ENCODE results near the gene PRKCZ.

PRKCZ gene

DNA sequence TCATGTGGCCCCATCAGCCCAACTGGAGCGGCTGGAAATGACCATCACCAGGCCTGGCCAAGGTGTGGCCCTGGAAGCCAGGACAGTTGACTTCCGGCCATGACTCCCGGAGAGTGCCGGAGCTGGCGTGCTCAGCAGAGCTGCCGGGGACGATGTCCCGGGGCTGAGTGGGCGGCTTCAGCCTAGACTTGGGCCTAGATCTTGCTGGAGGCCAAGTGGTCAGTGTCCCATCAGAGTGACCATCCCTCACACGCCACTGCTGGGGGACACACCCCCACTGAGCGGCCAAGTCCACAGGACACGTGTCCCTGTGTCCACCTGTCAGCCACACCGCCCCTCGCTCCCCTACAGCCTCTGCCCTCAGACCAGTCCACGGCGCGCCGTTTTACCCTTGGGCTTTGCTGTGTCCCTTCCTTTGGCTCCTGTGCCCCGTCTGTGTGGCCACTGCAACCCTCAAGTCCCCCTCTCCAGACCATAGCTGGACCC is 140.3 kb downstream of the PRKCZ start:
- Histone ChIP-seq H3K4me3 (ENCODE audit: low read depth, low read length) (peak overlapping the region; percentile 62), H3K27me3 (replicated peaks) (no peaks in the 10 kb centered on the region), H3K27ac (peak overlapping the region; percentile 66), H3K36me3 (replicated peaks) (peaks cover 4% of the 10 kb centered on the region)
- no peak for DNase-seq
- in situ Hi-C loops (cut with HindIII; ENCODE audit: low pct_ligation_motif_present, low sequenced_read_pairs) = loop anchor here (10.0 kb wide), 1 partner anchor 164 kb away; no protein-coding TSS in a partner anchor
- TF ChIP-seq, protein P1, sequence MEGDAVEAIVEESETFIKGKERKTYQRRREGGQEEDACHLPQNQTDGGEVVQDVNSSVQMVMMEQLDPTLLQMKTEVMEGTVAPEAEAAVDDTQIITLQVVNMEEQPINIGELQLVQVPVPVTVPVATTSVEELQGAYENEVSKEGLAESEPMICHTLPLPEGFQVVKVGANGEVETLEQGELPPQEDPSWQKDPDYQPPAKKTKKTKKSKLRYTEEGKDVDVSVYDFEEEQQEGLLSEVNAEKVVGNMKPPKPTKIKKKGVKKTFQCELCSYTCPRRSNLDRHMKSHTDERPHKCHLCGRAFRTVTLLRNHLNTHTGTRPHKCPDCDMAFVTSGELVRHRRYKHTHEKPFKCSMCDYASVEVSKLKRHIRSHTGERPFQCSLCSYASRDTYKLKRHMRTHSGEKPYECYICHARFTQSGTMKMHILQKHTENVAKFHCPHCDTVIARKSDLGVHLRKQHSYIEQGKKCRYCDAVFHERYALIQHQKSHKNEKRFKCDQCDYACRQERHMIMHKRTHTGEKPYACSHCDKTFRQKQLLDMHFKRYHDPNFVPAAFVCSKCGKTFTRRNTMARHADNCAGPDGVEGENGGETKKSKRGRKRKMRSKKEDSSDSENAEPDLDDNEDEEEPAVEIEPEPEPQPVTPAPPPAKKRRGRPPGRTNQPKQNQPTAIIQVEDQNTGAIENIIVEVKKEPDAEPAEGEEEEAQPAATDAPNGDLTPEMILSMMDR (IDR thresholded peaks at IDR 0.05; ENCODE audit: low read depth, low read length, missing control alignments) = no peak

DNA sequence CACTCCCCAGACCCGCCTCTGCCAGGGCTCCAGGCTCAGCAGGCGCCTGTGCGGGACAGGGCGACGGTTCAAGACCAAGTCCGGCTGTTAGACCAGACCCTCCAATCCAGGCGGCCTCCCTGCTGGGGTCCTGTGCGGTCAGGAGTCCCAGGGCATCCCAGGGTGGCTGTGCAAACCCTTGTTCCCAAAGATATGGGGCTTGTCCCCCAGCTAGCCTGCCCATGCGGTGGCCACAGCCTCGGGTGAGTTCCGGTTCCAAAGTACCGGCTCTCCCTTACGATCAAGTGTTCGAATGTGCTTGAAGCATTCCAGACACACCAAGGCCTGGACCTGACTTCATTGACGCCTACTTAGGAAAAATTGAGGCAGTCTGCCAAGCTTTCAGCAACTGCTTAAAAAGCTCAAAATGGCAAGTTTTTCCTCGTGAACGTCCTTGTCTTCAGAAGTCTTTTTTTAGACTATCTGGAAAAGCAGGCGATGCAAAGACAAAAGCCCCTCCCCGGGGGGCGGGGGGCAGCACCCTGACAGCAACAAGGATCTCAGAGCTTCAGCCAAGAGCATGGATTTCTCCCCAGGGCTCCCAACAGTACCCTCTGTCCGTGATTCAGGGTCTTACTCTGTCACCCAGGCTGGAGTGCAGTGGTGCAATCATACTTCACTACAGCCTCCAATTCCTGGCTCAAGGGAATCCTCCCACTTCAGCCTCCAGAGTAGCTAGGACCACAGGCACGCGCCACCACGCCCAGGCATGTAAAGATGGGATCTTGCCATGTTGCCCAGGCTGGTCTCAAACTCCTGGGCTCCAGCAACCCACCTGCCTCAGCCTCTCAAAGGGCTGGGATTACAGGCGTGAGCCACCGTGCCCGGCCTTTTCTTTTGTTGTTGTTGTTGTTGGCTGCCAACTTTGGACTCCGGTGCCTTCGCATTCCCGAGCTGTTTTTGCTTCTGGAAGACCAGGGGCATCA is 142.1 kb downstream of the PRKCZ start:
- TF ChIP-seq, protein P1 (IDR thresholded peaks at IDR 0.05; ENCODE audit: low read depth, low read length, missing control alignments) = no peak
- H3K4me3 ChIP-seq (ENCODE audit: low read depth, low read length) = no peak overlapping the region
- no peak for DNase-seq
- H3K27ac ChIP-seq = no peak overlapping the region
- no peaks in the 10 kb centered on the region for H3K36me3 ChIP-seq (replicated peaks)
- no peaks in the 10 kb centered on the region for H3K27me3 ChIP-seq (replicated peaks)
- in situ Hi-C loops (cut with HindIII; ENCODE audit: low pct_ligation_motif_present, low sequenced_read_pairs) = loop anchor here (10.0 kb wide), 1 partner anchor 162 kb away; no protein-coding TSS in a partner anchor

DNA sequence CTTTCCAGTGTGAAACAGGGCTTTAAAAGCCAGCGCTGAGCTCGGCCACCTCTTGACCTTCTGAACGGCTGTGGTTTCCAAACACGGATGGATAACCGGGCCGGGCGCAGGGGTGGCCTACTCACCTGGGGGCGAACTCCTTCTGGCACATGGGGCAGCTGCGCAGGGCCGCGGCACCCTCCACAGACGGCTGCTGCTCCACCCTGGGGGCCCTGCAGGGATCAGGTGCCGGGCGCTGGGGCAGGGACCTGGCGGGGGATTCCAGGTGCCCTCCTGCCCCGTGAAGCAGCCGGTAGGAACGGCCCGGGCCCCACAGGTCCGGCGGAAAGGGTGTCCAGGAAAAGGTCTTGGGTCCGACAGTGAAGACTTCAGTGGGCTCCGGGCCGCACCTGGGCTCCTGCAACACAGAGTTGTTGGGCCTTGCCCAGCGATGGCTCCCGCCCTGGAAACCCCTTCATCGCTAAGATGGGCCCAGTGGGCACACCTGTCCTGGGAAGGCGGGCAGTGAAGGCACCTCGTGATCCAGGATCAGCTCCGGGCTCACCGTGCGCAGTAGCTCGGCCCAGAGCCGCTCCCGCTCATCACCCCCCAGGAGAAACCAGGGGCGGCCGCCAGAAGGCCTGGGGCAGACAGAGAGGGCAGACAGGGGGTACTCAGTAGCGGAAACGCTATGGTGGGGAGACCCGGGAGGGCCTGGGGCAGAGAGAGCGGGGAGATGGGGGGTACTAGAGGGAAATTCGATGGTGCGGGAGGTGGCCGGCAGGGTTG is 143.5 kb downstream of the PRKCZ start:
- TF ChIP-seq, protein P1 (IDR thresholded peaks at IDR 0.05; ENCODE audit: low read depth, low read length, missing control alignments) = no peak
- DNase-seq = no peak
- no peak overlapping the region for H3K27ac ChIP-seq
- no peaks in the 10 kb centered on the region for H3K27me3 ChIP-seq (replicated peaks)
- in situ Hi-C loops (cut with HindIII; ENCODE audit: low pct_ligation_motif_present, low sequenced_read_pairs) = loop anchor here (10.0 kb wide), 1 partner anchor 161 kb away; no protein-coding TSS in a partner anchor
- H3K36me3 ChIP-seq (replicated peaks) = no peaks in the 10 kb centered on the region
- H3K4me3 ChIP-seq (ENCODE audit: low read depth, low read length) = peak overlapping the region; percentile 51

DNA sequence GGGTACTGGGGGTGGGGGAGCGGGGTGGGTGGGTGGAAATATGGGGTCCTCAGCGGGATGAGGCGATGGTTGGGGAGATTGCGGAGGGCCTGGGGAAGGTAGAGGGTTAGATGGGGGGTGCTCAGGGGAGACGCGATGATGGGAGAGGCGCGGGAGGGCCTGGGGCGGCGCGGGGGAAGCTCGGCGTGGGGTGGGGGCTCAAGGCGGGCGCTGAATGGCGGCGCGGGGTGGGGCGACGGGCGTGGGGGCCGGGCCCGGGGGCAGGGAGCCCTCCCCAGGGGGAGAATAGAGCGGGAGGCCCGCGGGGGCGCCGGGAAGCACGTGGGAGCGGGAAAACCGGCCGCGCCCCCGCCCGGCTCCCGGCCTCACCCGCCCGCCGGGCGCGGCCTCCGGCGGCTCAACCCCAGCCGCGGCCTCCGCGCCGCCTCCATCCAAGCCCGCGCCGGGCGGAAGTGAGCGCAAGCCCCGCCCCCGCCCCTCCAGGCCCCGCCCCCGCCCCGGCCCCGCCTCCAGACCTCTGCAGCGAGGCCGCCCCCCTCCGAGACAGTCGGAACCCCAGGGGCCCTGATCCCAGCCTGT is 144.2 kb downstream of the PRKCZ start, which contains the start of gene FAAP20:
FAAP20 (minus strand) TSS at position 454 of the 579 bp plus-strand sequence; CDS start at position 431, 23 bp downstream.
- no peaks in the 10 kb centered on the region for H3K36me3 ChIP-seq (replicated peaks)
- TF ChIP-seq, protein P1 (IDR thresholded peaks at IDR 0.05; ENCODE audit: low read depth, low read length, missing control alignments) = no peak
- no peaks in the 10 kb centered on the region for H3K27me3 ChIP-seq (replicated peaks)
- H3K4me3 ChIP-seq (ENCODE audit: low read depth, low read length) = peak within 1 kb of the TSS; percentile 62
- H3K27ac ChIP-seq = peak within 1 kb of the TSS; percentile 79
- DNase-seq = peak; percentile 46
- in situ Hi-C loops (cut with HindIII; ENCODE audit: low pct_ligation_motif_present, low sequenced_read_pairs) = loop anchor here (10.0 kb wide), 1 partner anchor 160 kb away; no protein-coding TSS in a partner anchor

DNA sequence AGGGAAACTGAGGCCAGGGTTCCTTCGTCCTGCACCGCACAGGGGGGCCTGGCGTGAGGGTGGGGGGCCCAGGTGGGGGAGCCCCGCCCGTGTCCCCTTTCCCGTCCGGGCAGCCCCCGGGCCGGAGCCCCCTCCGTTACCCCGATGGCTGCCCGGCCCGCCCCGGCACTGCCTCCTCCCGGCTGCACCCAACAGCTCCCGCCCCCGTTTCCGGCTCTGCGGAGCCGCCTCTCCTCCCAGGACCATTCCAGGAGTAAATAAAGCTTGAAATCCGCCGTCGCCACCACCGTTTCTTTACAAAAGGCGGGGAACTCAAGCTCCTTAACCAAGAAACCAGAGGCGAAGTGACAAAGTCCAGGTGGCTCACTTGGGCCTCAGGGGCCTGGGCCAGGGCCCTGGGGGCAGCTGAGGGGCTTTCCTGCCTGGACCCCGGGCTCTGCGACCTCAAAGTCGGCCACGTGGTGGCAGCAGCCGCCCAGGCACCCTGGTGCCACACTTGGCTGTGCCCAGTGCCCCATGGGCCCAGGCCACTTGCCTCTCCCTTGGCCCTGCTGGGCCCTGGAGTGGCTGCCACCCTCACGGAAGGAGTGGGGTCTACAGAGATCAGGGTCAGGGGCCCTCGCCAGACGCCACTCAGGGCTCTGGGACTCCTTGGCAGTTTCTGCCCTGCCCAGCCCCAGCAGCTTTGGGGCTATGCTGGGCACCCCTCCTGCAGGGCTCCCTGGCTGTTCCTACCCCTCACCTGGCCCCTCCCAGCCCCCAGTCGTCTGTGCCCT is 144.9 kb downstream of the PRKCZ start:
- H3K4me3 ChIP-seq (ENCODE audit: low read depth, low read length) = peak overlapping the region; percentile 62
- no peaks in the 10 kb centered on the region for H3K36me3 ChIP-seq (replicated peaks)
- peak overlapping the region; percentile 79 for H3K27ac ChIP-seq
- DNase-seq = peak; percentile 77
- TF ChIP-seq, protein P1 (IDR thresholded peaks at IDR 0.05; ENCODE audit: low read depth, low read length, missing control alignments) = peak; percentile 91
- H3K27me3 ChIP-seq (replicated peaks) = no peaks in the 10 kb centered on the region
- in situ Hi-C loops (cut with HindIII; ENCODE audit: low pct_ligation_motif_present, low sequenced_read_pairs) = loop anchor here (10.0 kb wide), 1 partner anchor 160 kb away; no protein-coding TSS in a partner anchor

Measured in brain microvascular endothelial cell (primary cell).